ENCODE results near the gene ADAMTS7.
"Not testable (repeated sequence)": the region's sequence is repeated elsewhere in the genome, so short reads cannot be mapped to it uniquely, and the experiment has no call there.

Gene ADAMTS7

GRCh38 chr15:78830514-78831228 is 19.4 kb upstream of the ADAMTS7 start:
- in situ Hi-C loops (cut with HindIII; ENCODE audit: low sequenced_read_pairs), result no loop called here

DNA sequence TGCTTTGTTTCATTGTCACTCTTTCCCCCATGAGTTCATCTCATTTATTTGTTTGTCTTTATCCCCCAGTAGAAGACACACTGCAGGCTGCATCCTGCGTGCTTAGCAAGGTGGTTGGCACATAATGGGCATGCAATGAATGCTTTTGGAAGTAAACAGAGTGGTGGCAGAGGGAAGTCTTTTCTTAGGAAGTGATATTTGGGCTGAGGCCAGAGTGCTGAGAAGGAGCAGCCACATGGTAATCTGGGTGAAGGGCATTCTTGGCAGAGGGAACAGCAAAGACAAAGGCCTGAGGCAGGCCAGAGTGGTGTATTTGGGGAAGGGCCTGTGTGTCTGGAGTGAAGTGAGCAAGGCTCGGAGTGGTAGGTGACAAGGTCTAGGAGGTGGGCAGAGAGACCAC is 17.7 kb upstream of the ADAMTS7 start:
- in situ Hi-C loops (cut with HindIII; ENCODE audit: low sequenced_read_pairs), result no loop called here

DNA sequence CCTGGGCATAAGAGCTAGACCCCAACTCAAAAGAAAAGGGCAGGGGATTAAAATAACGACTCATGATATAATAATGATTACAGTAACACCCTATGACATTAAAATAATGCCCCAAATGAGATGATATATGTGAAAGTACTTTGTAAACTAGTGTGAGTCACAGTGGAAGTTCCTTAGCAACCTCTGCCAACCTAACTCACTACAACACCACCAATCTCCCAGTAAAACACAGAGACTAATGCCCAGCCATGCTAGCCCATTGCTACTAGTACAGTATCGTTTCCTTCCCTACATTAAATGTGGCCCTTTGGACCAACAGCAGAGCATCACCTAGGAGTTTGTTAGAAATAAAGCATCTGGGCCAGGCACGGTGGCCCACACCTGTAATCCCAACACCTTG is 11.2 kb upstream of the ADAMTS7 start:
- in situ Hi-C loops (cut with HindIII; ENCODE audit: low sequenced_read_pairs), result no loop called here

DNA sequence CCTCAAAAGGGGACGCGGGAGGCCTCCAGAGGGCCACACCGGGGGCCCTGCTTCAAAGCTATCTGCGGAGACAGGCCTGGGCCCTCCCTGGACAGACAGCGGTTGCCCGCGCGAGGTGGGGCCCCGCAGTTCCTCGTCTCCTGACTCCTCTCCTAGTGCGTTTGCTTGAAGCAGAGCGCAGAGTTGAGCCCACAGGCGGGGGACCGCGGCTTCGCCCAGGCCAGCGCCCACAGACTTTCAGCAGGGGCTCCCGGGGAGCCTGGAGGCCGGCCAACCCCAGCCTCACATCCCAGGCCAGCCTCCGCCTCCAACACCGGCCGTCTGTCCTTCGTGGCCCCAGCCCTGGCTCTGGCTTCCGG is 540 bp upstream of the ADAMTS7 start:
- in situ Hi-C loops (cut with HindIII; ENCODE audit: low sequenced_read_pairs), result no loop called here

- in situ Hi-C loops (cut with HindIII; ENCODE audit: low sequenced_read_pairs), result no loop called here
Measured at GRCh38 chr15:78810362-78811123, 721 bp downstream of the ADAMTS7 start.

- in situ Hi-C loops (cut with HindIII; ENCODE audit: low sequenced_read_pairs), result no loop called here
Measured at GRCh38 chr15:78810003-78810361, 1.3 kb downstream of the ADAMTS7 start.

- in situ Hi-C loops (cut with HindIII; ENCODE audit: low sequenced_read_pairs), result no loop called here
Measured at GRCh38 chr15:78808550-78808949, 2.7 kb downstream of the ADAMTS7 start.

GRCh38 chr15:78807359-78807758 is 3.9 kb downstream of the ADAMTS7 start:
- in situ Hi-C loops (cut with HindIII; ENCODE audit: low sequenced_read_pairs), result no loop called here

- in situ Hi-C loops (cut with HindIII; ENCODE audit: low sequenced_read_pairs), result no loop called here
Measured at GRCh38 chr15:78804391-78804792, 6.9 kb downstream of the ADAMTS7 start.

DNA sequence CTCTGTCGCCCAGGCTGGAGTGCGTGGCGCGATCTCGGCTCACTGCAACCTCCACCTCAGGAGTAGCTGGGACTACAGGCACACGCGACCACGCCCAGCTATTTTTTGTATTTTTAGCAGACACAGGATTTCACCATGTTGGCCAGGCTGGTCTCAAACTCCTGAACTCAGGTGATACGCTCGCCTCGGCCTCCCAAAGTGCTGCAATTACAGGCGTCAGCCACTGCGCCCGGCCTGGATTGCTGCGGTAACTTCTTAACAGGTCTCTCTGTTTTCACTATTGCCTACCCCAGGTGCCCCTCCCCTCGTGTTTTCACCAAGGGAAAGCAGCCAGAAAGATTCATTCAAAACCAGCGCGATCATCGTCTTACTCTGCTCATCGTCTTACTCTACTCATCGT is 10.5 kb downstream of the ADAMTS7 start:
- in situ Hi-C loops (cut with HindIII; ENCODE audit: low sequenced_read_pairs), result no loop called here

DNA sequence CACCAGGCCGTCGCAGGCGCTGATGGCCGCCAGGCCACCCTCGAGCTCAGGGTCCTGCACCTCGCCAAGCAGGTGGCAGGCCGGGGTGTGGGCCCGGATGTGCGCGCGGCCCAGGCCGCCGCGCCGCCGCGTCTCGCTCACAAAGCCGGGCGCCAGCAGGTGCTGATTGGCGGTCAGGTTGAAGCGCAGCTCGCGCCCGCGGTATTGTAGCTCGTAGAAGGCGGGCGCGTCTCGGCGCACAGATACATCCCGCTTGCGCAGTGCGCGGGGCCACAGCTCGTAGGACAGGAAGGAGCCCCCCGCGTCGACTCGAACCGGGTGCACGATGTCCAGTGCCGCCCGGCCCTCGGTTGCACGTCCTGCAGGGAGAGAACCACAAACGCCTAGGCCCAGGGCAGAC is 11.1 kb downstream of the ADAMTS7 start:
- in situ Hi-C loops (cut with HindIII; ENCODE audit: low sequenced_read_pairs), result no loop called here

DNA sequence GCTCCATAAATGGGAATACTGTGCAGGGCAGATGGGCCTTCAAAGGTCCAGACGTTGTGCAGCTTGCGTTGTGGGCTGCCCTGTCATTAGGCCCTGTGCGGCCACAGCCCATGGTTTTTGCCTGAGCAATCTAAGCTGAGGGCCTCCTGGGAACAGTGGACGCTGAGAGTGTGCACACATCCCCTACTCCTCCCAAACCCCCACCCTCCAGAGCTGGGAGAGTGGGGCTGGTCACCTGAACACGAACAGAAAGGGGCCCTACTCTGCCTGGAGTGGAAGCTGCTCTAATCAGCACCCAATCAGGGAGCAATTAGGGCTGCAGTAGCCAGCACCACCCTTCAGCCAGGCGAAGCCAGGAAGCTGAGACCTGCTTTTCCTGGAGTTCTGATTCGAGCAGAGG is 12.2 kb downstream of the ADAMTS7 start:
- in situ Hi-C loops (cut with HindIII; ENCODE audit: low sequenced_read_pairs), result not testable (repeated sequence)

- in situ Hi-C loops (cut with HindIII; ENCODE audit: low sequenced_read_pairs), result not testable (repeated sequence)
Measured at GRCh38 chr15:78798355-78798754, 12.9 kb downstream of the ADAMTS7 start.

DNA sequence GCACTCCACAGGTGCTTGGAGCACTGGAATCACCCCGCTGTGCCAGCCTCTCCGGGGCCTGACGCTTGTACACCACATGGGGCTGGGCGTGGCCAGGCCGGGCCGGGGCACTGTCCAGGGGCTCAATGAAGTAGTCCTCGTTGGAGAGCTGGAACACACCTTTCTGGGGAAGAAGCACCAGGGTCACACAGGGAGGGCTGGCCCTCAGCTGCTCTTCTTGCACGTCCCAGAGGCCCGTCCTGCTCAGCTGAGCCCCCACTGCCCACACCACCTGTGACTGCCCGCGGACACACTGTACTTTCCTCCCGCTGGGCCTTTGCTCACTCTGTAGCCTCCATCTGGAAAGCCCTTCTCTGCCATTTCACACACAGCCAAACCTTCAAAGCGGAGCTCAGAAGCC is 13.3 kb downstream of the ADAMTS7 start:
- in situ Hi-C loops (cut with HindIII; ENCODE audit: low sequenced_read_pairs), result no loop called here

DNA sequence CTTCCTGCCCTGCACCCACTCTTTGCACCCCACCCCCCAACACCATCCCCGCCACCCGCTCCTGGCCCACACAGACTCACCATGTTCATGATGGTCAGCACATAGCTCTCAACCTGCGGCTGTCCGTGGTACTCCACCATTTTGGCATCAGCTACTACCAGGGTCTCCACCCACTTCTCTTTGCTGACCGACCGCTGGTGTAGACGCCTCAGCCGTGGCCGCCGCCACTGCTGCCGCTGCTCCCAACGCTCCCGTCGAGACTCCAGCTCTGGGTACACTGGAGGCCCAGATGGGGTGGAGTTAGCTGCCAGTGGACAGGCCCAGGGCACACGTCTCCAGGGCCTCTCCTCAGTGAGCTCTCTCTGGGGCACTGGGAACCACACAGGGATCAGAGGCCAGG is 14.8 kb downstream of the ADAMTS7 start:
- in situ Hi-C loops (cut with HindIII; ENCODE audit: low sequenced_read_pairs), result no loop called here

DNA sequence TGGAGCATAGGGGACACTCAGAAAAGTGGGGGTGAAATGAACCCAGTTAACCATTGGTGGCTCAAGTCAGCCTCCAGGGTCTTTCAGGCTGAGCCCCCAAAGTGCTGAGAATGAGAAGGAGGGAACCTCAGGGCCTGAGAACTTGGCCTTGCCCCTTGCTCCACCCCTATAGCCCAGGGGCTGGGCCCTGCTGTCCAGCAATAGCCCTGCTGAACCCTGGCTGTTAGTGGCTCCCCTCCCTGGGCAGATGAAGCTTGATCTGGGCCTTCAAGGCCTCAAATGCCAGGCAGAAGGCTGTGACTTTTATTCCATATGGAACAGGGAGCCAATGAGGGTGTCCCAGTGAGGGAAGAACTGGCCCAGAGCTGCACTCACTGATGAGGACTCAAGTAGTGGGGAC is 16.2 kb downstream of the ADAMTS7 start:
- in situ Hi-C loops (cut with HindIII; ENCODE audit: low sequenced_read_pairs), result no loop called here

- in situ Hi-C loops (cut with HindIII; ENCODE audit: low sequenced_read_pairs), result not testable (repeated sequence)
Measured at GRCh38 chr15:78794446-78794845, 16.8 kb downstream of the ADAMTS7 start.

DNA sequence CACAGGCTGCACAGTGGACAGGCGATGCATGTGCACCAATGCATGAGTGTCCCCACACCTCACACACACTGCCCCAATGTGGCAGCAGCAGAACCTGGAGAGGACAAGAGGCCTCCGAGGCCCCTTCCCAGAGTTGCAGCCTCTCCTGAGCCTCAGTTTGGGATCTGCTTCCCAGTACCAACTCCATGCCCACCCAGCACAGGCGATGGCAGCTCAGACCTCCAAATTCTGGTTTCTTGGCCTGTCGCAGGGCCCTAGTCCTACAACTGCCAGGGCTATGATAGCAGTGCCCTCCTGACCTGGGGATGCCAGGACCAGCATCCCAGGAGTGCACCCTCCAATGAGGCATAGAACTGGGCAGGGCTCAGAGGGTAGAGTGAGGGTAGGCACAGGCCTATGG is 19.9 kb downstream of the ADAMTS7 start:
- in situ Hi-C loops (cut with HindIII; ENCODE audit: low sequenced_read_pairs), result no loop called here

GRCh38 chr15:78790027-78790426 is 21.2 kb downstream of the ADAMTS7 start:
- in situ Hi-C loops (cut with HindIII; ENCODE audit: low sequenced_read_pairs), result no loop called here

GRCh38 chr15:78789615-78790014 is 21.6 kb downstream of the ADAMTS7 start:
- in situ Hi-C loops (cut with HindIII; ENCODE audit: low sequenced_read_pairs), result no loop called here

DNA sequence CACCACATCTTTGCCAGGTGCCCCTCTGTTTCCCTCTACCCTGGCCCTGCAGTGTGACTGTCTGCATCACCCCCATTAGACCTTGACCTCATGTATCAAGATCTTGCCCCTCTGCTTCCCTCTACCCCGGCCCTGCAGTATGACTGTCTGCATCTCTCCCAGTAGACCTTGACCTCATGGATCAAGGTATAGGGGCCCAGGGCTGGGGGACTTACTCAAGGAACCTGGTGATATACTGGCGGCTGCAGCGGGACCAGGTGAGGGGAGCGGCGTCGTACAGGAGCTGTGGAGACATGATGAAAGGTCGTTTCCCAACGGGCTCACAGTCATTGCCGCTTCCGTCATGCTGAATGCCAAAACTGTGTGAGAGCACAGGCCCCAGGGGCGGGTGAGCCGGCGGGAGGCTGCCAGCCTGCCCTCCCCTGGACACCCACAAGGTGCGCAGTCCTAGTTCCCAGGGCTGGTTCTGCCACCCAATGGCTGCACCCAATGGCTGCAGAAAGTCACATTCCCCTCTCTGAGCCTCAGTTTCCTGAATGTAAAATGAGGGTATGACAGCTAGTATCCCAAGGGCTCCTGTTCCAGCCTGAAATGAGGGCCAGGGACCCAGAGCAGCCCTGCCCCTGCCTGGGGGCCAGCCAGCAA is 23.1 kb downstream of the ADAMTS7 start:
- in situ Hi-C loops (cut with HindIII; ENCODE audit: low sequenced_read_pairs), result no loop called here

GRCh38 chr15:78782402-78782801 is 28.9 kb downstream of the ADAMTS7 start:
- in situ Hi-C loops (cut with HindIII; ENCODE audit: low sequenced_read_pairs), result not testable (repeated sequence)
